Pulmonary artery endothelial cell (primary cell): ENCODE data around the gene FSHR. TPM values are rescaled to one million over a fixed set of nuclear protein-coding genes. Genes with fewer than 3 reads are reported as not detected.

Experiments
- DNase-seq: peaks from one replicate; pipeline ENCODE4 v3.0.0-alpha.2; 2011; ENCODE audit warnings: low read depth, low spot score
- total RNA-seq: library from RNA; depleted of rRNA; stranded (reverse); fragments of >200 nt; gene quantifications from 2 replicates; pipeline ENCODE4 v1.2.3, GENCODE V29; 2014

FSHR gene
- total RNA-seq, 1 donor from 2014 or later, result not detected

DNA sequence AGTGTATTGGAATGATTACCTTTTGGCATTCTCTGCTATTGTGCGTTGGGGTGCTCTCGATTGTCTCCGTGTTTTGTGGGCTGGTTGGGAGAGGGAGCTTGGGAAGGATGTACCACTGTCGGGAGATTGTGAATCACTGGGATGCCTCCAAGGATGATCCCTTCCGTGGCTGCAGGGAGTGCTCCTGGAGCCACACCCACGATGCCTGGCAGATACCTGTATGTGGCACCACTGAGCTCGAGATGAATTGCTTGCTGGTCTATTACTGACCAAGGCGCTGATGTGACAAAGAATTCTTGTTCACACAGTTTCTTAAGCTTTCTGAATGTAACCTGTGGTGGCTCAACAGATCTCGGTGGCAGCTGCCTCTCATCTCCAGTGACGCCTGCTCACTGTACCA is 239.1 kb downstream of the FSHR start:
- DNase-seq, result no peak

- no peak for DNase-seq
These were observed 239.7 kb downstream of the FSHR start for GRCh38 chr2:48914477-48915089.
